ENCODE measurements around the gene ST3GAL2.

ST3GAL2 gene, protein sequence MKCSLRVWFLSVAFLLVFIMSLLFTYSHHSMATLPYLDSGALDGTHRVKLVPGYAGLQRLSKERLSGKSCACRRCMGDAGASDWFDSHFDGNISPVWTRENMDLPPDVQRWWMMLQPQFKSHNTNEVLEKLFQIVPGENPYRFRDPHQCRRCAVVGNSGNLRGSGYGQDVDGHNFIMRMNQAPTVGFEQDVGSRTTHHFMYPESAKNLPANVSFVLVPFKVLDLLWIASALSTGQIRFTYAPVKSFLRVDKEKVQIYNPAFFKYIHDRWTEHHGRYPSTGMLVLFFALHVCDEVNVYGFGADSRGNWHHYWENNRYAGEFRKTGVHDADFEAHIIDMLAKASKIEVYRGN

DNA sequence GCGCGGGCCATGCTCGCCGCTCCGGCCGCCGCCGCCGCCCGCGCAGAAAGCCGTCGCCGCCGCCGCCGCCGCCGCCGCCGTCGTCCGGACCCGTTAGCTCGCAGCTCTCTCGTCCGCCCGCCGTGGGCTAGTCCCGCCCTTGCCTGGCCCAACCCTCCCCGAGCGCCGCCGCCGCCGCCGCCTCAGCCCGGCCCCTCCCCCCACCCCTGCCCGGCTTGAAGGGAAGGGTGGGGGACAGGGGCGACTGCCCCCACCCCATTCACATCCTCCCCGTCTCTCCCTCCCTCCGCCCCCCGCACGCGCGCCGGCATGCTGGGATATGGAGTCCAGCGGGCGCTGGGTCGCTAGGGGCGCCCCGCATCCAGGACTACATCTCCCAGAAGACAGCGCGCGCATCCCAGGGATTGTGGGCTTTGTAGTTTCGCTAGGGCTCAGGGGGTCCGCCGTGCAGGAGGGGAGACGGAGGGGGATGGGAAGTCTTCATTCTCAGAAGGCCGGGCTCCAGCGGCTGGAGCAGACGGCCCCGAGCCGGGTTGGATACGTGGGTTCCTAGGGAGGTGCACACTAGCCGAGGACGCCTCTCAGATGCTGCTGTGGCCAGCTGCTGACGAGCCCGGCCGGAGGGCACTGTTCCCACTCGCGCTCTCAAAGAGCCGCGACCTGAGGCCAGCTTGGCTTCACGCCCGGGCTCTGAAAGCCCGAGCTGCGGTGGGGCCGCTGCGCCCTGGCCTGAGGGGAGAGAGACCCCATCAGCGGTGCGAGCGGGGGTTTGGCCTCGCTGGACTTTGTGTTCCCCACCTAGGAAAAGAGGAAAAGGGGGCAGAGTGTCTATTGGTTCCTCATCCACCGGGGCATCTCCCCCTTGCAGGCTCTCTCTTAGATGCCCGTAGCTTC lies at the start of gene ST3GAL2:
TSS of gene ST3GAL2 (minus strand) at position 132 of the 894 bp plus-strand sequence. CDS start 40,570 bp downstream, outside the sequence.
- H3K27ac ChIP-seq: no peak within 1 kb of the TSS
- TF ChIP-seq POLR2AphosphoS5 (IDR thresholded peaks at IDR 0.05; ENCODE audit: borderline replicate concordance, low read depth, low read length) (no peak), FOXP2 (optimal IDR thresholded peaks at IDR 0.05; ENCODE audit: control extremely low read depth, extremely low read length, insufficient read depth) (no peak), EZH2 (IDR thresholded peaks at IDR 0.05) (no peak)
- H3K4me3 ChIP-seq: peak within 1 kb of the TSS; percentile 79
- no peaks in the 10 kb centered on the region for H3K36me3 ChIP-seq (ENCODE audit: insufficient read depth, low read length)
- peak within 1 kb of the TSS; percentile 51 for H3K9ac ChIP-seq (ENCODE audit: insufficient read length)
- no peak for DNase-seq (ENCODE audit: low read depth, low spot score)
- H3K9me3 ChIP-seq (ENCODE audit: low read depth, low read length): no peaks in the 10 kb centered on the region

- no peaks in the 10 kb centered on the region; the same call in 1 of the 2 replicates for H3K36me3 ChIP-seq (ENCODE audit: insufficient read depth, low read length)
- no peak for DNase-seq (ENCODE audit: low read depth, low spot score)
- no peak overlapping the region for H3K4me3 ChIP-seq
- no peak overlapping the region for H3K9ac ChIP-seq (ENCODE audit: insufficient read length)
- no peaks in the 10 kb centered on the region for H3K9me3 ChIP-seq (ENCODE audit: low read depth, low read length)
- H3K27ac ChIP-seq: no peak overlapping the region
- TF ChIP-seq POLR2AphosphoS5 (IDR thresholded peaks at IDR 0.05; ENCODE audit: borderline replicate concordance, low read depth, low read length): no peak
These were observed 46.0 kb upstream of the ST3GAL2 start for GRCh38 chr16:70484867-70485266.

GRCh38 chr16:70483426-70483825 lies 44.5 kb upstream of the ST3GAL2 start:
- Histone ChIP-seq H3K9ac (ENCODE audit: insufficient read length) (no peak overlapping the region), H3K4me3 (no peak overlapping the region), H3K36me3 (ENCODE audit: insufficient read depth, low read length) (no peaks in the 10 kb centered on the region; the same call in 1 of the 2 replicates), H3K27ac (no peak overlapping the region), H3K9me3 (ENCODE audit: low read depth, low read length) (no peaks in the 10 kb centered on the region)
- DNase-seq (ENCODE audit: low read depth, low spot score): no peak
- TF ChIP-seq FOXP2 (optimal IDR thresholded peaks at IDR 0.05; ENCODE audit: control extremely low read depth, extremely low read length, insufficient read depth) (no peak), POLR2AphosphoS5 (IDR thresholded peaks at IDR 0.05; ENCODE audit: borderline replicate concordance, low read depth, low read length) (no peak), EZH2 (IDR thresholded peaks at IDR 0.05) (no peak)

- Histone ChIP-seq H3K9me3 (ENCODE audit: low read depth, low read length) (no peaks in the 10 kb centered on the region), H3K36me3 (ENCODE audit: insufficient read depth, low read length) (no peaks in the 10 kb centered on the region; the same call in 1 of the 2 replicates), H3K9ac (ENCODE audit: insufficient read length) (no peak overlapping the region), H3K4me3 (no peak overlapping the region), H3K27ac (no peak overlapping the region)
- no peak for TF ChIP-seq EZH2 (IDR thresholded peaks at IDR 0.05)
- TF ChIP-seq FOXP2 (optimal IDR thresholded peaks at IDR 0.05; ENCODE audit: control extremely low read depth, extremely low read length, insufficient read depth): no peak
- DNase-seq (ENCODE audit: low read depth, low spot score): no peak
These were observed 43.7 kb upstream of the ST3GAL2 start for GRCh38 chr16:70482624-70483023.

DNA sequence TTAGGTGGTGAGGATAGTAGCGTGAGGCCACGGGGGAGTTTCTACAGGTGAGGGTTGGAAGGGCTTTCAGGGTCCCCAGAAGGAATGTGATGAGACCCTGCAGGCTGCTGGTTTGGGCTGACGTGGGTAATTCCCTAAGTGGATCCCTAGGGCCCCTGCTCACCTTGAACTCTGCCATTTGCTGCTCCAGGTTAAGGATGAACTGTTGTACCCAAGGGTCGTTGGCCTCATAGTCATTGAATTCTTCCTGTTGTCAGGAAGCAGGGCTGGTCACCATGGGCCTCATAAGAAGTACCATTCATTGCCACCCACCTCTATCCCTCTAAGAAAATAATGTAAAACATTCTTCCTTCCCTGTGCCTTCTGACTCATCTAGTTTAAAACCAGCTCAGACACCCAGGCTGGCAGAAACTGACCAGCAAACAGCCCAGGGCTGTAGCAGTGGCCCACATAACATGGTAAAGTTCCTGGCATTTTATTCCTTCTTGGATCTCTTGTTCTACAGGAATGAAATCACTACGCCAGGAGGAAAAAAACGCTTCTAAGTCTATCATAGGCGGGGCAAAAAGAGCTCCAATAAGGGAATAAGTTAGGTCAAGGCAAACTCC lies 43.1 kb upstream of the ST3GAL2 start:
- Histone ChIP-seq H3K9me3 (ENCODE audit: low read depth, low read length) (no peaks in the 10 kb centered on the region), H3K36me3 (ENCODE audit: insufficient read depth, low read length) (no peaks in the 10 kb centered on the region; the same call in 1 of the 2 replicates), H3K9ac (ENCODE audit: insufficient read length) (no peak overlapping the region), H3K27ac (no peak overlapping the region), H3K4me3 (no peak overlapping the region)
- no peak for TF ChIP-seq FOXP2 (optimal IDR thresholded peaks at IDR 0.05; ENCODE audit: control extremely low read depth, extremely low read length, insufficient read depth)
- DNase-seq (ENCODE audit: low read depth, low spot score): no peak

- TF ChIP-seq POLR2AphosphoS5 (IDR thresholded peaks at IDR 0.05; ENCODE audit: borderline replicate concordance, low read depth, low read length): no peak
- TF ChIP-seq EZH2 (IDR thresholded peaks at IDR 0.05): no peak
- TF ChIP-seq FOXP2 (optimal IDR thresholded peaks at IDR 0.05; ENCODE audit: control extremely low read depth, extremely low read length, insufficient read depth): no peak
- Histone ChIP-seq H3K36me3 (ENCODE audit: insufficient read depth, low read length) (no peaks in the 10 kb centered on the region; the same call in 1 of the 2 replicates), H3K9me3 (ENCODE audit: low read depth, low read length) (no peaks in the 10 kb centered on the region), H3K4me3 (no peak overlapping the region), H3K27ac (no peak overlapping the region), H3K9ac (ENCODE audit: insufficient read length) (no peak overlapping the region)
- no peak for DNase-seq (ENCODE audit: low read depth, low spot score)
These were observed 41.5 kb upstream of the ST3GAL2 start for GRCh38 chr16:70480127-70481105.

DNA sequence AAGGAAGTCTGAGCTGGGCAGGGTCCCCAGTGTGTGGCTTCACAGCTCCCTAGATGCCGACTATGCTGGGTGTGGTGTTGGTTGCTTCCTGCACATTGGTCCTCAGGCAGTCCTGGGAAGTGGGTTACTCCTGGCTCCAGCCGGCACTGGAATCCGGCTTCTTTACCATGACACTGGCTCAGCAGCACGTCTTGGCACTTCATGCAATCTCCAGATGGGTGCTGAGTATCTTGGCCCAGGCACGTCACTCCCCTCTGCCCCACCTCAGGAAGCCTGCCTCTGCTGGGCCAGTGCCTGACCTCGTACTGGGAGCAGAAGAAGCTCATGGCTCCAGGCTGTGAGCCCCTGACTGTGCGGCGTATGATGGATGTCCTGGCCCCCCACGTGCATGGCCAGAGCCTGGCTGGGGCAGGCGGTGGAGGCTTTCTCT lies 40.0 kb upstream of the ST3GAL2 start:
- Histone ChIP-seq H3K9ac (ENCODE audit: insufficient read length) (no peak overlapping the region), H3K27ac (no peak overlapping the region), H3K36me3 (ENCODE audit: insufficient read depth, low read length) (no peaks in the 10 kb centered on the region; the same call in 1 of the 2 replicates), H3K4me3 (no peak overlapping the region), H3K9me3 (ENCODE audit: low read depth, low read length) (no peaks in the 10 kb centered on the region)
- TF ChIP-seq POLR2AphosphoS5 (IDR thresholded peaks at IDR 0.05; ENCODE audit: borderline replicate concordance, low read depth, low read length): no peak
- no peak for TF ChIP-seq EZH2 (IDR thresholded peaks at IDR 0.05)
- no peak for TF ChIP-seq FOXP2 (optimal IDR thresholded peaks at IDR 0.05; ENCODE audit: control extremely low read depth, extremely low read length, insufficient read depth)
- no peak for DNase-seq (ENCODE audit: low read depth, low spot score)

Measured in SK-N-MC (cell line).